Measurements from ENCODE around the gene HIPK2.

- TF ChIP-seq CTCF (conservative IDR thresholded peaks at IDR 0.05; ENCODE audit: low read length), result no peak
- no peak for TF ChIP-seq EZH2phosphoT487 (IDR thresholded peaks at IDR 0.05; ENCODE audit: borderline replicate concordance, low read depth, low read length)
These were observed 29.2 kb upstream of the HIPK2 start for GRCh38 chr7:139807009-139807408.
